Measurements from ENCODE around the gene ARHGEF28. TPM values are rescaled to one million over a fixed set of nuclear protein-coding genes. Genes with fewer than 3 reads are reported as not detected.

The ARHGEF28 gene
- total and polyA plus RNA-seq, 2 donors (not counting 1 experiment from before 2014, with no cell fraction given), result 2.3 to 34.3 TPM

DNA sequence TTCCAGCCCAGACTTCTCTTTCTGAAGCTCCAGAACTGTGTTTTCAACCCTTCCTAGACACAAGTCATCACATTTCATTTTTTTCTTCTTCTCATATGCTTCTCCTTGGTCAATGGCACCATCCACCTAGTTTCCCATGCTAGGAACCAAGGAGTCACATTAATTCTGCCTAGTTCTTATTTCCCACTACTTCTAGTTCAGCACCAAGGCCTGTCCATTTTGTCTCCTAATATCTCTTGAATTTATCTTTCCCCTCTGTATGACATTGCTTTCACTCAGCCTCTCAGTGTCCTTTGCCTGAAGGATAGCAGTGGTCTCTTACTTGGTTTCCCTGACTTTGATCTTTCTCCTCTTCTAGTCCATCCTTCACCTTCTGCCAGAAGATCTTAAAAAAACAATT lies 38.8 kb downstream of the ARHGEF28 start:
- Histone ChIP-seq H3K4me3 (replicated peaks in 1 of 4; ENCODE audit: control extremely low read depth in 1 of 4, insufficient read depth in 1 of 4, low read depth in 3 of 4, low read length in 4 of 4) (no peak overlapping the region), H3K27me3 (ENCODE audit: control insufficient read depth, insufficient read depth, low read length) (no peaks in the 10 kb centered on the region), H2AFZ (ENCODE audit: low read length) (no peak overlapping the region), H3K9ac (ENCODE audit: insufficient read depth, low read length) (no peak overlapping the region), H3K4me2 (ENCODE audit: extremely low read depth, insufficient read depth, low read length) (no peak overlapping the region), H3K27ac (ENCODE audit: insufficient read depth, low read length) (no peak overlapping the region), H3K9me3 (ENCODE audit: control insufficient read depth, insufficient read depth, low read depth, low read length) (no peaks in the 10 kb centered on the region), H3K36me3 (ENCODE audit: control insufficient read depth, insufficient read depth, low read length) (no peaks in the 10 kb centered on the region), H4K20me1 (ENCODE audit: control insufficient read depth, extremely low read depth, insufficient read depth, low read length) (no peaks in the 10 kb centered on the region), H3K4me1 (ENCODE audit: control insufficient read depth, extremely low read depth, insufficient read depth, low read length) (no peaks in the 10 kb centered on the region), H3K79me2 (ENCODE audit: control insufficient read depth, insufficient read depth, low read length) (no peaks in the 10 kb centered on the region)
- no peak for DNase-seq (ENCODE audit: low read depth in 2 of 2)
- TF ChIP-seq CTCF (conservative IDR thresholded peaks at IDR 0.05 in 1 of 2, IDR thresholded peaks at IDR 0.05 in 1 of 2; ENCODE audit: low read depth in 1 of 2, low read length in 2 of 2) (no peak), EZH2 (IDR thresholded peaks at IDR 0.05; ENCODE audit: low read length, missing control alignments) (no peak)

DNA sequence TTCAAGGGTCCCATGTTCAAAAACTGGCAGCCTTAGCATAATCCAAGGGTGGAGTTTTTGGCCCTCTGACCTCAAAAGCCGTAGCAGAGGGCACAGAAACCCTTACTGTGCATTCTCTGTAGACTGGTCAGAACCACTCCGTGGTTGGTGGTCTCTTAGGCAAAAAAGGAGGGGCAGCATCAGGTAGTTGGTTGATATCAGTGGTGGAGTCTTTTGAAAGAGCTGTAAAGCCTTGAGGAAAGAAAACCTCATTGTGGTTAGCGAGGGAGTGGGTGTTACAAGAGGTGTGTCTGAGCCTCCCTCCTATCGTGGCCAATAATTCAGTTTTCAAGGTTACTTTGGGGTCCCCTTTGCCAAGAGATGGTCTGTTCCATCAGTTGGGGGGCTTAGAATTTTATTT lies 40.9 kb downstream of the ARHGEF28 start:
- Histone ChIP-seq H3K9me3 (ENCODE audit: control insufficient read depth, insufficient read depth, low read depth, low read length) (no peaks in the 10 kb centered on the region), H3K4me2 (ENCODE audit: extremely low read depth, insufficient read depth, low read length) (no peak overlapping the region), H4K20me1 (ENCODE audit: control insufficient read depth, extremely low read depth, insufficient read depth, low read length) (no peaks in the 10 kb centered on the region), H3K4me3 (replicated peaks in 1 of 4; ENCODE audit: control extremely low read depth in 1 of 4, insufficient read depth in 1 of 4, low read depth in 3 of 4, low read length in 4 of 4) (no peak overlapping the region), H3K36me3 (ENCODE audit: control insufficient read depth, insufficient read depth, low read length) (no peaks in the 10 kb centered on the region), H3K27me3 (ENCODE audit: control insufficient read depth, insufficient read depth, low read length) (no peaks in the 10 kb centered on the region), H3K4me1 (ENCODE audit: control insufficient read depth, extremely low read depth, insufficient read depth, low read length) (no peaks in the 10 kb centered on the region), H3K9ac (ENCODE audit: insufficient read depth, low read length) (no peak overlapping the region), H3K79me2 (ENCODE audit: control insufficient read depth, insufficient read depth, low read length) (no peaks in the 10 kb centered on the region), H3K27ac (ENCODE audit: insufficient read depth, low read length) (no peak overlapping the region), H2AFZ (ENCODE audit: low read length) (no peak overlapping the region)
- DNase-seq (ENCODE audit: low read depth in 2 of 2), result no peak
- TF ChIP-seq EZH2 (IDR thresholded peaks at IDR 0.05; ENCODE audit: low read length, missing control alignments), result no peak
- TF ChIP-seq CTCF (conservative IDR thresholded peaks at IDR 0.05 in 1 of 2, IDR thresholded peaks at IDR 0.05 in 1 of 2; ENCODE audit: low read depth in 1 of 2, low read length in 2 of 2), result no peak

GRCh38 chr5:73668017-73668416 lies 42.0 kb downstream of the ARHGEF28 start:
- Histone ChIP-seq H3K79me2 (ENCODE audit: control insufficient read depth, insufficient read depth, low read length) (peaks cover 2% of the 10 kb centered on the region), H3K36me3 (ENCODE audit: control insufficient read depth, insufficient read depth, low read length) (no peaks in the 10 kb centered on the region), H3K4me2 (ENCODE audit: extremely low read depth, insufficient read depth, low read length) (no peak overlapping the region), H3K4me3 (replicated peaks in 1 of 4; ENCODE audit: control extremely low read depth in 1 of 4, insufficient read depth in 1 of 4, low read depth in 3 of 4, low read length in 4 of 4) (no peak overlapping the region), H2AFZ (ENCODE audit: low read length) (no peak overlapping the region), H3K4me1 (ENCODE audit: control insufficient read depth, extremely low read depth, insufficient read depth, low read length) (peaks cover 4% of the 10 kb centered on the region), H4K20me1 (ENCODE audit: control insufficient read depth, extremely low read depth, insufficient read depth, low read length) (no peaks in the 10 kb centered on the region), H3K9ac (ENCODE audit: insufficient read depth, low read length) (no peak overlapping the region), H3K27ac (ENCODE audit: insufficient read depth, low read length) (no peak overlapping the region), H3K27me3 (ENCODE audit: control insufficient read depth, insufficient read depth, low read length) (no peaks in the 10 kb centered on the region), H3K9me3 (ENCODE audit: control insufficient read depth, insufficient read depth, low read depth, low read length) (no peaks in the 10 kb centered on the region)
- TF ChIP-seq CTCF (conservative IDR thresholded peaks at IDR 0.05 in 1 of 2, IDR thresholded peaks at IDR 0.05 in 1 of 2; ENCODE audit: low read depth in 1 of 2, low read length in 2 of 2) (no peak), EZH2 (IDR thresholded peaks at IDR 0.05; ENCODE audit: low read length, missing control alignments) (no peak)
- no peak for DNase-seq (ENCODE audit: low read depth in 2 of 2)

All from fibroblast of lung (primary cell).